G401 (cell line): ENCODE results near the gene CADM1. TPM values are rescaled to one million over a fixed set of nuclear protein-coding genes. Genes with fewer than 3 reads are reported as not detected.

Experiments used
- DNase-seq: peaks from one replicate; pipeline ENCODE4 v3.0.0-alpha.2; 2015; ENCODE audit warnings: low spot score
- in situ Hi-C: cut with HindIII; loops from 2 replicates; pipeline ENCODE4 v1.10.0; 2016; ENCODE audit warnings: low sequenced_read_pairs, mixed read lengths
- total RNA-seq: library from RNA; depleted of rRNA; stranded (reverse); fragments of >200 nt; shearing (Covaris generic); gene quantifications from 2 replicates; pipeline ENCODE4 v1.2.3, GENCODE V29; 2014

CADM1 gene
- total RNA-seq, 1 experiment from 2014 or later = not detected

GRCh38 chr11:115304774-115305472 is 199.3 kb downstream of the CADM1 start:
- no peak for DNase-seq

DNA sequence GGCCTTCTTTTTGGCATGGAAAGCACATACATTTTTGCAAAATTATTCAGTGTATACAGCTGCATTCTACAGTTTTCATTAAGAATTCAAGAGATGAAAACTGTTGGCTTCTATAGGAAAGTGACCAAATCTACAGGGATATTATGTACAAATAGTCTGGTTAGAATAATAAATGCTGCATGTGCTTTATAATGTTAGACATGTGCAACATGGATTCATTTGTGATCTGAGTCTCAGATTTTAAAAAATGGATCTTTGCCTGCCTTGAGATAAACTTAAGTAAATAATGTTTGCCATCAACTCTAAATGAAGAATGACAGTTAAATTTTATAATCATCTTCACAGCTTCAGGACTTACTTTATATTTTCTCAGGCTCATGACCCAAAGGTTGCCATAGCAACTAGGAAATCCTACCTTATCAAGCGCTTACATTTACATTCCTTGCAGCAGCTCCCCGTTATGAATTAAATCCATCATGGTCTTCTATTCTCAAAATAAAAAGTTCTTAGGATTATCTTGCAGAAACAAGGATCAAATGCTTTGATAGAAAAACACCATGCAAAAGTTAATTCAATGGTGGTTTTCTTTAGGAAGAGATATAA is 200.2 kb downstream of the CADM1 start:
- in situ Hi-C loops = no loop called here
- no peak for DNase-seq

More at GRCh38 chr11:115304774-115305472, 199.3 kb downstream of the CADM1 start:
- in situ Hi-C loops = no loop called here

- no peak for DNase-seq
- in situ Hi-C loops = no loop called here
Observed at GRCh38 chr11:115302946-115303703, 201.1 kb downstream of the CADM1 start.

GRCh38 chr11:115300660-115301428 is 203.4 kb downstream of the CADM1 start:
- in situ Hi-C loops = no loop called here
- DNase-seq = no peak

DNA sequence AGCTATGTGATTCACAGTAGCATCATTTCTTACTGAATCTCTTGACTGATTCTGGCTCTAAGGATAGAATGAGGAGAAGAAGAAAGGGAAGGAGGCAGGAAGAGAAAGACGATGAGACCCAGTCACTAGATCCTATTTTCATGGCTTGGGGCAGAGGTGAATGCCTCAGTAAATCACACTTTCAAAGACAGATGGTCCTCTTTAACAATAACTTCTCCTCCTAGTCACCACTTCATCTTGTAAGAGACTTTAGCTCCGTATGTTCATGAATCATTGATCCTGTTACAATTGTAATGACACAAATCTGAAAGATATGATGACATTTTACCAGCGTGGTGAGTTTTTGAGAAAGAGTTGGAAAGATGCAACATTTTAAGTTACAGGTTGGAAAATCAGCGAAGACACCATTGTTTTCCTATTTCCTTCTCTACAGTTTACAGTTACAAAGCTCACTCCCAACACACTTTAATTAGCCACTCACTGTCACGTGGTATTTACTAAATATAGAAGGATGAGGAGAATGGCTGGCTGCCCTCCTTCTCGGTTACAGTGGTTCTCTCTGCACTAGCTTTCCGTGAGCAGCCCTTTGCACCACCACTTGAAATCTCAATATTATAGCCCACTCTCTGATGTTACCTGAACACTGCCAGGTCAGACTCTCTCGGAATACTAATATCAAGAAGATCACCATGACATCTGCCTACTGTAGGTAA is 205.8 kb downstream of the CADM1 start:
- in situ Hi-C loops = no loop called here
- DNase-seq = peak; percentile 71

DNA sequence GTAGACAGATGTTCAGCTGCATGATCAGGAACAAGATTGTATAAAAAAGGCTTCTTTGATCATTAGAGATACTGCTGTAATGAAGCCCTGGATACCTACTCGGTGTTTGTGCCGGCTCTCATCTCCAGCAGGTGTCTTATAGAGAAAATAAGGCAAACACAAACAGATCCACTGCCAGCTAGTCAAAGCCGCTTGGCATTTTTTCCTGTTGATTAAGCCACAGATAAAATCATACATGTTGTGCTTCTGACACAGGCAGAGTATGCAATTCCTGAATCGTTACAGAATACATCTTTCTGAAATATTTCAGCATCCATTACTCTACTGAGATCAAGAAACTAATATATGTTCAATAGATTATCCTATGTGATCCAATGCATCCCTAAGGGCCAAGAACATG is 206.9 kb downstream of the CADM1 start:
- DNase-seq = peak; percentile 63

GRCh38 chr11:115291325-115291724 is 212.9 kb downstream of the CADM1 start:
- in situ Hi-C loops = no loop called here

More for the DNA sequence above, 206.9 kb downstream of the CADM1 start:
- in situ Hi-C loops = no loop called here

DNA sequence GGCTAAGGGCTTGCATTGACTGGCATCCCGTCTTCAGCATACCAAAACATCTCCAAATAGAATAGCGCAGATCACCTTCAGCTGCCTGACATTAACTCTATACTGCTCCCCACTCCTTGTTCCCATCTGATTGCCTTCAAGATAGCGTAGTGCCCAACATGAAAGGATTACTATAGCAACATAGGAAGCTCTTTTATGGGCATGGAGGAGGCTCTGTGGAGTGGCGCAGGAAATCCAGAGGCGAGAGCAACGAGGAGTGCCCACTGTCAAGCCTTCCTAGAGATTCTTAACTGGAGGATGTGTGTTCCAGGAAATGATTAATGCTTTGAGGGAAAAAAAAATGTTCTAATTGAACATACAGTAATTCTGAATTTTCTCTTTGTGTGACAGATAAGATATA is 213.3 kb downstream of the CADM1 start:
- in situ Hi-C loops = no loop called here
- no peak for DNase-seq

More at GRCh38 chr11:115291325-115291724, 212.9 kb downstream of the CADM1 start:
- DNase-seq = no peak

- in situ Hi-C loops = no loop called here
- no peak for DNase-seq
Observed at GRCh38 chr11:115290479-115290878, 213.7 kb downstream of the CADM1 start.

DNA sequence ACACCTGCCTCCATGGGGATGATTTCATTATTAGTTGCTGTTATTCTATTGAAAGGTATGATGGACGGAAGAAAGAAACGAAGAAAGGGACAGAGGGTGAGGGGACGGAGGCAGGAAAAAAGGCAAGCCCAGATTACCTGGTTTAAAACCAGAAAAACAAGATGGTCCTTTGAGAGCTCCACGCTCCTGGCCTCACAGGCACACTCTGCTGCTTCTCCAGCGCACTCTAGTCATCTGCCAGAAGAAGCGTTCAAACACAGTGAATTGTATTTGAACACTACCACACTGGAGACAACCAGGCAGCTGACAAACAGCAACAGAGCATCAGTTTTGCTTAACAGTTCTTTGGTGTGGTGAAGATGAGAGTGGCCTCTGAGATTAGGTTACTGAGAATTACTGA is 216.9 kb downstream of the CADM1 start:
- in situ Hi-C loops = no loop called here
- DNase-seq = no peak

GRCh38 chr11:115286614-115287013 is 217.6 kb downstream of the CADM1 start:
- no peak for DNase-seq
- in situ Hi-C loops = no loop called here

- no peak for DNase-seq
- in situ Hi-C loops = no loop called here
Observed at GRCh38 chr11:115284773-115285172, 219.4 kb downstream of the CADM1 start.

DNA sequence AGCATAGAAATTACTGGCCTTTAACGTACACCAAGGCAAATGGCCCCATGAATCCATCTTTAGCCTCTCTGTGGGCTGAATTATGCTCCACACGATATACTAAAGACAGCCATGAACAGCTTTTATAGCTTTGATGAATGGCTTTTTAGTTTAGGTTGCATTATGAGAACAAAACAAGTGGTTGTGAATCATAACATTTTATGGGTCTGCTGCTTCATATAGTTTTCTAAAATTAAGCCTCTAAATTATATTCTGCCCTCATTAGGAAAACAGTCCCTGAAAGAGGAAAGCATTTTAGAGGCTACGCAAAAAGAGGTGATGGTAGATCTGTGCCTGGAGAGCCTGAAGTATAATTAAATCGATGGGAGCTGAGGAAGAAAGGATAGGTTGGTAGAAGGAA is 221.3 kb downstream of the CADM1 start:
- in situ Hi-C loops = no loop called here
- no peak for DNase-seq

DNA sequence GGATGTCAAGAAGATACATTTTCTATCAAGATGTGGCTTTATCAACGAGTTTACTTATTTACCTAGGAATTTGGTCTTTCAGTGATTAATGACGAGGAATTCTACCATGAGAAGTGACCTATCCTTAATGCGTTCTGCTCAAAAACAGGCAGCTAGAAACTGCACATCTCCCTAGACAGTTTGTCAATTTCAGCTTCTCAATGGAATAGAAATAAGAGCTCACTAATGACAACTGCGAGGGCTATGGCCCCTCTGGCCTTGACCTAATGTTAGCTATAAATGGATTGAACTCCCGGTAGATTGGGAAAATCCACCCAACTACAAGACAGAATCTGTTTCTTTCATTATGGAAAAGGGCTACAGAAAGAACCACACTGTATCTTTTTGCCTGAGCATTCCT is 223.4 kb downstream of the CADM1 start:
- in situ Hi-C loops = no loop called here
- DNase-seq = no peak

- no peak for DNase-seq
- in situ Hi-C loops = no loop called here
Observed at GRCh38 chr11:115279813-115280761, 224.1 kb downstream of the CADM1 start.

- peak; percentile 50 for DNase-seq
- in situ Hi-C loops = no loop called here
Observed at GRCh38 chr11:115276799-115277198, 227.4 kb downstream of the CADM1 start.

GRCh38 chr11:115276191-115276590 is 228.0 kb downstream of the CADM1 start:
- DNase-seq = peak; percentile 62
- in situ Hi-C loops = no loop called here

GRCh38 chr11:115275045-115275444 is 229.2 kb downstream of the CADM1 start:
- in situ Hi-C loops = no loop called here
- DNase-seq = no peak
